Gastroesophageal sphincter (tissue), 4 donors: ENCODE data around the gene ADAM22. TPM values are rescaled to one million over a fixed set of nuclear protein-coding genes. Genes with fewer than 3 reads are reported as not detected.

Source experiments
- ATAC-seq: fragments of 150-250 bp; one replicate; pipeline ENCODE4 v1.9.1; 2016; ENCODE audit warnings: mild to moderate bottlenecking, moderate library complexity
- H3K27ac ChIP-seq, 4 donors: fragments of 200-600 bp; sonication (generic) in 3 of 4; 1 replicate in 3 of 4; 2 replicates in 1 of 4; pipeline ENCODE4 v1.5.1; 2016 to 2019
- H3K27me3 ChIP-seq: fragments of 200-600 bp; sonication (generic); one replicate; pipeline ENCODE4 v1.5.1; 2019
- H3K36me3 ChIP-seq, 2 donors: fragments of 200-600 bp; sonication (generic); one replicate each; pipeline ENCODE4 v1.5.1; 2019; ENCODE audit warnings: control low read depth in 1 of 2
- H3K4me1 ChIP-seq, 3 donors: fragments of 200-600 bp; sonication (generic); 1 replicate in 2 of 3; 2 replicates in 1 of 3; pipeline ENCODE4 v1.5.1; 2016 to 2019; ENCODE audit warnings: control low read depth in 2 of 3
- H3K4me3 ChIP-seq, 2 donors: fragments of 200-600 bp; sonication (generic); one replicate each; pipeline ENCODE4 v1.5.1; 2019; ENCODE audit warnings: mild to moderate bottlenecking in 1 of 2, moderate library complexity in 1 of 2
- H3K9me3 ChIP-seq, 3 donors: fragments of 200-600 bp; sonication (generic); one replicate each; pipeline ENCODE4 v1.5.1; 2017 to 2019; ENCODE audit warnings: control low read depth in 2 of 3
- CTCF ChIP-seq, 4 experiments: fragments of 200-600 bp in 2 of 4; fragments of 450-650 bp in 2 of 4; sonication (generic) in 1 of 4; IDR thresholded peaks; one replicate each; pipeline ENCODE4 v1.5.1; 2017 to 2019; ENCODE audit warnings: antibody characterized with exemption in 4 of 4, mild to moderate bottlenecking in 2 of 4, moderate library complexity in 2 of 4
- EP300 ChIP-seq: sonication (generic); formaldehyde crosslinking; IDR thresholded peaks from one replicate; pipeline ENCODE4 v1.6.1; 2017; ENCODE audit warnings: antibody characterized with exemption, mild to moderate bottlenecking
- POLR2A ChIP-seq, 2 donors: fragments of 450-650 bp; IDR thresholded peaks; one replicate each; pipeline ENCODE4 v1.6.1; 2017; ENCODE audit warnings: antibody characterized with exemption in 2 of 2, mild to moderate bottlenecking in 2 of 2, moderate library complexity in 1 of 2
- POLR2AphosphoS5 ChIP-seq: sonication (generic); formaldehyde crosslinking; IDR thresholded peaks from one replicate; pipeline ENCODE4 v1.6.1; 2017; ENCODE audit warnings: antibody characterized with exemption
- whole genome bisulfite sequencing, 2 donors: methylation state at CpG; one replicate each; pipeline ENCODE4 v1.1.5; 2018; ENCODE audit warnings: low coverage in 1 of 2; 5-methylcytosine and 5-hydroxymethylcytosine counted together
- total RNA-seq, 4 donors: library from RNA; depleted of rRNA; stranded (reverse); fragments of >200 nt; gene quantifications; one replicate each; pipeline ENCODE4 v1.1.0, GENCODE V29; 2016

The ADAM22 gene
- total RNA-seq, 4 donors from 2014 or later, result 1.1 to 3.6 (median 1.7) TPM

- Histone ChIP-seq H3K4me3 (no peak overlapping the region), H3K4me1 (no peaks in the 10 kb centered on the region), H3K27ac (no peak overlapping the region), H3K27me3 (no peaks in the 10 kb centered on the region), H3K9me3 (no peaks in the 10 kb centered on the region), H3K36me3 (no peaks in the 10 kb centered on the region)
- ATAC-seq, result no peak
- no peak for TF ChIP-seq POLR2A (IDR thresholded peaks at IDR 0.05)
- TF ChIP-seq CTCF (IDR thresholded peaks at IDR 0.05), result no peak
- TF ChIP-seq EP300, result no peak
- TF ChIP-seq POLR2AphosphoS5, result no peak
- WGBS, 2 donors, result 52 to 61% methylated on average over 3 of the region's 3 CpGs
These were observed 75.6 kb downstream of the ADAM22 start for GRCh38 chr7:88009651-88010050.

GRCh38 chr7:88012086-88012485 lies 78.0 kb downstream of the ADAM22 start:
- Histone ChIP-seq H3K4me3 (no peak overlapping the region), H3K4me1 (no peaks in the 10 kb centered on the region), H3K27ac (no peak overlapping the region), H3K36me3 (no peaks in the 10 kb centered on the region), H3K27me3 (no peaks in the 10 kb centered on the region), H3K9me3 (no peaks in the 10 kb centered on the region)
- TF ChIP-seq EP300 (no peak), POLR2AphosphoS5 (no peak), CTCF (IDR thresholded peaks at IDR 0.05) (no peak), POLR2A (IDR thresholded peaks at IDR 0.05) (no peak)
- ATAC-seq, result no peak

GRCh38 chr7:88013981-88014380 lies 79.9 kb downstream of the ADAM22 start:
- TF ChIP-seq EP300, result no peak
- no peak for TF ChIP-seq POLR2A (IDR thresholded peaks at IDR 0.05)
- no peak for TF ChIP-seq CTCF (IDR thresholded peaks at IDR 0.05)
- TF ChIP-seq POLR2AphosphoS5, result no peak
- H3K4me3 ChIP-seq, result no peak overlapping the region
- WGBS, 2 donors, result 95 to 100% methylated on average over 3 of the region's 3 CpGs
- no peaks in the 10 kb centered on the region for H3K9me3 ChIP-seq
- no peaks in the 10 kb centered on the region for H3K36me3 ChIP-seq
- no peak overlapping the region for H3K27ac ChIP-seq
- H3K27me3 ChIP-seq, result no peaks in the 10 kb centered on the region
- ATAC-seq, result no peak
- H3K4me1 ChIP-seq, result no peaks in the 10 kb centered on the region

- TF ChIP-seq POLR2AphosphoS5 (no peak), POLR2A (IDR thresholded peaks at IDR 0.05) (no peak), EP300 (no peak), CTCF (IDR thresholded peaks at IDR 0.05) (no peak)
- ATAC-seq, result no peak
- Histone ChIP-seq H3K4me1 (no peaks in the 10 kb centered on the region), H3K4me3 (no peak overlapping the region), H3K9me3 (no peaks in the 10 kb centered on the region), H3K27ac (no peak overlapping the region), H3K36me3 (no peaks in the 10 kb centered on the region), H3K27me3 (no peaks in the 10 kb centered on the region)
- 75 to 80% methylated on average over 1 to 2 of the region's 2 CpGs for WGBS, 2 donors
These were observed 80.5 kb downstream of the ADAM22 start for GRCh38 chr7:88014581-88014980.

GRCh38 chr7:88015309-88015708 lies 81.3 kb downstream of the ADAM22 start:
- Histone ChIP-seq H3K4me1 (no peaks in the 10 kb centered on the region), H3K27me3 (no peaks in the 10 kb centered on the region), H3K4me3 (no peak overlapping the region), H3K27ac (no peak overlapping the region), H3K36me3 (no peaks in the 10 kb centered on the region), H3K9me3 (no peaks in the 10 kb centered on the region)
- WGBS, 2 donors, result 48 to 50% methylated on average over 1 of the region's 1 CpG
- ATAC-seq, result no peak
- TF ChIP-seq EP300, result no peak
- no peak for TF ChIP-seq CTCF (IDR thresholded peaks at IDR 0.05)
- no peak for TF ChIP-seq POLR2A (IDR thresholded peaks at IDR 0.05)
- no peak for TF ChIP-seq POLR2AphosphoS5
